Endodermal cell (in vitro differentiated cells): ENCODE measurements around the gene GIMAP6. TPM values are rescaled to one million over a fixed set of nuclear protein-coding genes. Genes with fewer than 3 reads are reported as not detected.

Experiments used
- DNase-seq: peaks from one replicate; pipeline ENCODE4 v3.0.0-alpha.2; 2017
- H3K27ac ChIP-seq: 2 replicates; pipeline ENCODE4 v1.5.1; 2013; ENCODE audit warnings: mild to moderate bottlenecking, low read depth, low read length, moderate library complexity
- H3K27me3 ChIP-seq: 2 replicates; pipeline ENCODE4 v1.6.1; 2013; ENCODE audit warnings: mild to moderate bottlenecking, low read length, moderate library complexity; ENCODE audit not compliant: insufficient read depth, control insufficient read depth, poor library complexity, severe bottlenecking
- H3K36me3 ChIP-seq: 2 replicates; pipeline ENCODE4 v1.7.0; 2013; ENCODE audit warnings: mild to moderate bottlenecking, low read length, moderate library complexity; ENCODE audit not compliant: control insufficient read depth, insufficient read depth
- H3K4me1 ChIP-seq: one replicate; pipeline ENCODE4 v1.7.0; 2013; ENCODE audit warnings: low read length; ENCODE audit not compliant: control insufficient read depth, insufficient read depth
- H3K4me3 ChIP-seq: 2 replicates; pipeline ENCODE4 v1.5.1; 2013; ENCODE audit warnings: mild to moderate bottlenecking, low read length, moderate library complexity
- H3K9ac ChIP-seq: 2 replicates; pipeline ENCODE4 v1.6.1; 2013; ENCODE audit warnings: mild to moderate bottlenecking, low read length, moderate library complexity; ENCODE audit not compliant: poor library complexity, severe bottlenecking; ENCODE audit errors: extremely low read depth
- H3K9me3 ChIP-seq: 2 replicates; pipeline ENCODE4 v1.6.1; 2013; ENCODE audit warnings: mild to moderate bottlenecking, low read length, moderate library complexity; ENCODE audit not compliant: control insufficient read depth
- H3K27ac Mint-ChIP-seq: 2 replicates; pipeline ENCODE4 v1.8.0; 2020; ENCODE audit warnings: mixed read lengths
- H3K27me3 Mint-ChIP-seq: 2 replicates; pipeline ENCODE4 v1.8.0; 2021; ENCODE audit warnings: mild to moderate bottlenecking, mixed read lengths; ENCODE audit not compliant: insufficient read depth
- H3K36me3 Mint-ChIP-seq: 2 replicates; pipeline ENCODE4 v1.8.0; 2020; ENCODE audit warnings: low read depth, mixed read lengths
- H3K4me1 Mint-ChIP-seq: 2 replicates; pipeline ENCODE4 v1.8.0; 2020; ENCODE audit warnings: mixed read lengths
- H3K4me3 Mint-ChIP-seq: 2 replicates; pipeline ENCODE4 v1.8.0; 2020; ENCODE audit warnings: mild to moderate bottlenecking, moderate library complexity, mixed read lengths
- H3K9me3 Mint-ChIP-seq: 2 replicates; pipeline ENCODE4 v1.8.0; 2020; ENCODE audit warnings: mild to moderate bottlenecking, mixed read lengths
- CTCF ChIP-seq: fragments of 200-600 bp; sonication (generic); conservative IDR thresholded peaks from 2 replicates; pipeline ENCODE4 v1.5.0; 2021; ENCODE audit warnings: antibody characterized with exemption, mild to moderate bottlenecking
- WGBS, 2 experiments: methylation state at CpG; one replicate each; pipeline versions ENCODE4 v1.1.5 to v1.1.7; 2013; ENCODE audit warnings: missing lambda C conversion rate in 2 of 2, mixed read lengths in 1 of 2; ENCODE audit not compliant: insufficient coverage in 1 of 2, insufficient read length in 1 of 2; 5-methylcytosine and 5-hydroxymethylcytosine counted together
- total RNA-seq, 2 donors: library from RNA; stranded (reverse); fragmentation: NEBNext Ultra II Directional in 1 of 2; extraction: Animal tissue kit (Norgen Biotek cat#: 25700) in 1 of 2; gene quantifications; 2 replicates in 1 of 2; 3 replicates in 1 of 2; pipeline ENCODE4 v1.2.1, GENCODE V29; 2021

GIMAP6 gene
- total RNA-seq, 2 donors from 2014 or later = not detected

- Histone ChIP-seq H3K4me1 (no peaks in the 10 kb centered on the region), H3K9ac (no peak overlapping the region), H3K9me3 (peaks cover 9% of the 10 kb centered on the region), H3K36me3 (no peaks in the 10 kb centered on the region), H3K27me3 (peaks cover 23% of the 10 kb centered on the region), H3K4me3 (no peak overlapping the region), H3K27ac (no peak overlapping the region)
- no peaks in the 10 kb centered on the region for H3K36me3 Mint-ChIP-seq
- no peaks in the 10 kb centered on the region for H3K4me1 Mint-ChIP-seq
- no peak for TF ChIP-seq CTCF
- no peak for DNase-seq
- no peak overlapping the region for H3K27ac Mint-ChIP-seq
- no peak overlapping the region for H3K4me3 Mint-ChIP-seq
- peaks cover 25% of the 10 kb centered on the region for H3K27me3 Mint-ChIP-seq
- peaks cover 31% of the 10 kb centered on the region for H3K9me3 Mint-ChIP-seq
These were observed 45.4 kb downstream of the GIMAP6 start for GRCh38 chr7:150586785-150587152.

GRCh38 chr7:150586068-150586784 is 46.0 kb downstream of the GIMAP6 start:
- no peaks in the 10 kb centered on the region for H3K36me3 Mint-ChIP-seq
- H3K27ac Mint-ChIP-seq = no peak overlapping the region
- DNase-seq = no peak
- no peak overlapping the region for H3K4me3 Mint-ChIP-seq
- Histone ChIP-seq H3K27me3 (peaks cover 23% of the 10 kb centered on the region), H3K27ac (no peak overlapping the region), H3K9me3 (peaks cover 14% of the 10 kb centered on the region), H3K36me3 (no peaks in the 10 kb centered on the region), H3K9ac (no peak overlapping the region), H3K4me1 (no peaks in the 10 kb centered on the region), H3K4me3 (no peak overlapping the region)
- no peak for TF ChIP-seq CTCF
- peaks cover 25% of the 10 kb centered on the region for H3K27me3 Mint-ChIP-seq
- no peaks in the 10 kb centered on the region for H3K4me1 Mint-ChIP-seq
- 81 to 83% methylated on average over 4 of the region's 4 CpGs for WGBS, 2 experiments
- H3K9me3 Mint-ChIP-seq = peaks cover 32% of the 10 kb centered on the region

GRCh38 chr7:150585199-150585598 is 47.0 kb downstream of the GIMAP6 start:
- no peak for DNase-seq
- Histone ChIP-seq H3K9me3 (peaks cover 25% of the 10 kb centered on the region), H3K4me1 (no peaks in the 10 kb centered on the region), H3K27me3 (peaks cover 23% of the 10 kb centered on the region), H3K4me3 (no peak overlapping the region), H3K36me3 (no peaks in the 10 kb centered on the region), H3K9ac (no peak overlapping the region), H3K27ac (no peak overlapping the region)
- Mint-ChIP-seq H3K36me3 (no peaks in the 10 kb centered on the region), H3K4me3 (no peak overlapping the region), H3K4me1 (no peaks in the 10 kb centered on the region), H3K27ac (no peak overlapping the region), H3K27me3 (peaks cover 25% of the 10 kb centered on the region), H3K9me3 (peaks cover 34% of the 10 kb centered on the region)
- 90 to 91% methylated on average over 7 of the region's 7 CpGs for WGBS, 2 experiments
- no peak for TF ChIP-seq CTCF
